HG02610 (cell line): ENCODE results near the gene ZNF286A.
"Not testable (repeated sequence)": the region's sequence is repeated elsewhere in the genome, so short reads cannot be mapped to it uniquely, and the experiment has no call there.

Source experiments
- ATAC-seq: cut with Tn5 transposase; IDR thresholded peaks from one replicate; pipeline ENCODE4 v1.9.1; 2021; ENCODE audit warnings: mild to moderate bottlenecking, moderate library complexity; ENCODE audit not compliant: unreplicated experiment

ZNF286A gene

DNA sequence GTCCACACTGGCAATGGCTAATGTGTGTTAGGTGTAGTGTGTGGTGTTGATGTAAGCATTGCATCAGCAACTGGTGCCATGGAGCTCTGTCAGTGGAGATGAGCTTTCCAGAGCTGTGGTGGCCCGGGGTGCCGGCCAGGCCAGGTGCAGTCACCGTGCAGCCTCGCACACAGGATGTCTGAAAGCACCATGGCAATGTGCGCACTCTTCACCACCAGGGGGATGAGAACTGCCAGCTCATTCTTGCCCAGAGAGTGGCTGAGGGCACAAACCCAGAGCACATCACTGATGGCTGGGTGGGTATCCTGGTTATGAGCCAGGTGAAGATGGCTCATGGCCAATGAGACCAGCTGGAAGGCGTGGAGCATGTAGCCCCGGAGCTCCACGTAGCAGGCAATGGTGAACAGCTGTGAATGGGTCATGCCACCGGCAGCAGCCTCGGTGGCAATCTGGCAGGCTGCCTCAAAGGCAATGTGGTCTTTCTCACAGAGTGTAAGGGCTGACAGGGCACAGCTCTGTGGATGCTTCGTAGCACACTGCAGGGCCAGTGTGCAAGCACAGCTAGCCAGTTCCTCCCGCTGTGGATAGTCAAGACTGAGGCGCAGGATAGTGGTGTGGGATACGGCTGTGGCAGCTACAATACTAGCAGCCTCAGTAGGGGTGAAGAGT lies 69.4 kb downstream of the ZNF286A start:
- ATAC-seq: not testable (repeated sequence)
